HPDE6-E6E7 (cell line): ENCODE data around the gene PDE6B.
A peak's percentile ranks its signal among the peaks of the same experiment; 100 is the strongest.
"Not testable (repeated sequence)": the region's sequence is repeated elsewhere in the genome, so short reads cannot be mapped to it uniquely, and the experiment has no call there.

Source experiments
- DNase-seq: peaks from one replicate; pipeline ENCODE4 v3.0.0; 2011; ENCODE audit warnings: missing footprints; ENCODE audit errors: extremely low spot score

PDE6B gene

DNA sequence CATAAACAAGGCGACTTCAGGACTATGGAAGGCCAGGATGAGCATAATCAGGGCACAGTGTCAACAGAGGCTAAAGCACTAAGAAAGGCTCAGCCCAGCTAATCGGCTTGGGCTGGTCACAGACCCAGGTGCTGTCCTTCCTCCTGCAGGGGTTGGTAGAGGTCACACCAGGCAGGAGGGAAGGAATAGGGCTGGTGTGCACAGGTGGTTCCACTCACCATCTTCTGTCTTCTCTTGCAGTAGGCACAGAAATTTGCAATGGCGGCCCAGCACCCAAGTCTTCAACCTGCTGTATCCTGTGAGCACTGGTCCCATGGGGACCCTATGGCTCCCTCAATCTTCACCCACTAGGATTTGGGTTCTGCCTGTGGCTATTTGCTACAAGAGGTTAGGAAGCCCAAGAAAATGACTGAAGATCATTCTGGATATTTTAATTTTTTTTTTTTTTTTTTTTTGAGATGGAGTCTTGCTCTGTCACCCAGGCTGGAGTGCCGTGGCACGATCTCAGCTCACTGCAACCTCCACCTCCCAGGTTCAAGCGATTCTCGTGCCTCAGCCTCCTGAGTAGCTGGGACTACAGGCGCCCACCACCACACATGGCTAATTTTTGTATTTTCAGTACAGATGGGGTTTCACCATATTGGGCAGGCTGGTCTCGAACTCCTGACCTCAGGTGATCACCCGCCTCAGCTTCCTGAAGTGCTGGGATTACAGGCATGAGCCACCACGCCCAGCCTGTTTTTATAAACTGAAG is 44.6 kb downstream of the PDE6B start:
- not testable (repeated sequence) for DNase-seq

DNA sequence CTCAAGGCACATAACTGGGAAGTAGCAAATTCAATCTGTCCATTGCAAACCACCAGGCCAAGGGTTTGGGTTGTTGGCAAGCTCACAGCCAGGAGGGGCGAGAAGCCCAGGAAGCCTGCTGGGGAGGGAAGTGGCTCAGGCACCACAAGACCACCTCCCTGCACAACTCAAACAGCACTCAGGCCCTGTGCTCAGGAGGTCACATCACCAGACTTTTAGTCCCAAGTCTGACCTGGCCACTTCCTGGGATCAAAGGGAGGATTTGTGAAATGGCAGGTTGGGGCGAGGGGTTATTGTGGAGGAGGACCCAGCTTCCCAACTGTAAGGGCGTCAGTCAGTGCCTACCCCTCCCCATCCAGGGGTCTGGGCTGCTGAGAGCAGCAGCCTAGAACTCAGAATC is 46.4 kb downstream of the PDE6B start:
- no peak for DNase-seq

DNA sequence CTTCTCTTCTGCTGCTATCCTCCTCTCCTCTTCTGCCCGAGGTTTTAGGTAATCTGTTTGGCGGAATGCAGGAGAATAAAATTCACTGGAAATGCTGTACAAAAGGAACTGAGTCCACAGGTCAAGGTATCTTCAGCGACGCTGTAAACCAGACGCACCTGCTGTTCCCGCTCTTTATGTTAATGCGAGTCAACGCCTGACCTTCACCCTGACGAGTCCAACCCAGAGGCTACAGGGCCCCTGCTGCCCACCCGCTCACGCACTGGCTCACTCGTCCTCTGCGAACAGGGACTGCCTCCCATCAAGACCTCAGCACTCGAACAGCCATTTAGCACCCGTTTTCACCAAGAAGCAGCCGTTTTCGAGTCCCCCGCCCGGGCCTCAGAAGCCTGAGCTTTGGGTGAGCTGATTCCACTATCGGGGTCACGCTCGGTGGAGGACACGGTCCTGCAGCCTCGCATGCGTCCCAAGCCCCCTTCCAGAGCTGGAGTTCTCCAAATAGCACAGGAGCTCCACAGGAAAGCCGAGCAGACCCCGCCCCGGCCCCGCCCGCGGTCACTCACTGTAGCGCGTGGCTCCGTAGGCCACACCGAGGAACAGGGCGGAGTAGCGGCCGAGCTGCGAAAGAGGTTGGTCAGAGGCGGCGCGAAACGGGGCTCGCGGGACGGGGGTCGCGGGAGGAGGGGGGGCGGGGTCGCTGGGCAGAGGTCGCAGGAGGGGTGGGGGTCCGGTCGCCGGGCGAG is 48.1 kb downstream of the PDE6B start:
- no peak for DNase-seq

DNA sequence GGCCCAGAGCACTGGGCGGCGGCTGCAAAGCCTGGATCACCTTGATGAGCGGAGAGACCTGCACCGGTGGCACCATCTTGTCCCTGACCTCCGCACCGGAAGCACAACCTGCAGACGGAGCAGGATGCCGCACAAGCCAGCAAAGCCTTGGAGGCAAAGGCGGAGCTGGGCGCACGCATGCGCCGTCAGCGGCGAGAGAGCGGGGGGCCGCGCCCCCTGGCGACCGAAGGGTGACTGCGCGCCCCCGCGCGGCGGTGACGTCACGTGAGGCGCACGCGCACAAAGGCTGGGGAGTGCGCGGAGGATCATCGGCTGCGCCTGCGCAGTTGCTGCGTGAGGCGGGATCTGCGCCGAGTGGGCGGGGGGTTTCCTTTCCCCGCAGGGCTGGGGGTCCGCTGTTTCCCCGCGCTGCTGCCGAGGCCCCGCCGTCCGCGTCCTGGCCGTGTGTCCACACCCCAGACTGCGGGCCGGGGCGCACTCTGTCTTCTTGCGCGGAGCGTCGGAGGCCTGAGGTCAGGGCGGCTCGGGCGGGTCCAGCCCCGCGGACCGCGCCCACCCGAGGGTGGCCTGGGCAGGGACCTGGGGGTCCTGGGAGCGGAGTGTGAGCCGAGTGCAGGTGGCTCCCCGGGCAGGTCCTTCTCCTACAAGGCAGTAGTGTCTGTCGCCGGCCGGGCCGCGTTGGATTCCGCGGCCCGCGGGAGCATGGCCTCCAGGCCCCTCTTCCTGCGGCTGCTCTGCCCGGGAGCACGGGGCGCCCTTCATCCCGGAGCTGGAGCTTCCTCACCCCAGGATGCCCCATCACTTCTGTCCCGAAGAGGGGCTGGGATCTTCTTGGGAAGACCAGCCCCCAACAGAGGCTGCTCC is 49.0 kb downstream of the PDE6B start, which contains the start of the genes ATP5ME and MYL5:
Gene ATP5ME (minus strand): TSS at position 105 of the 864 bp plus-strand sequence. CDS start 29 bp downstream, at position 76.
Gene MYL5 (plus strand): TSS at position 371 of the 864 bp plus-strand sequence. CDS start 3,485 bp downstream, outside the sequence.
- peak; percentile 98 for DNase-seq

DNA sequence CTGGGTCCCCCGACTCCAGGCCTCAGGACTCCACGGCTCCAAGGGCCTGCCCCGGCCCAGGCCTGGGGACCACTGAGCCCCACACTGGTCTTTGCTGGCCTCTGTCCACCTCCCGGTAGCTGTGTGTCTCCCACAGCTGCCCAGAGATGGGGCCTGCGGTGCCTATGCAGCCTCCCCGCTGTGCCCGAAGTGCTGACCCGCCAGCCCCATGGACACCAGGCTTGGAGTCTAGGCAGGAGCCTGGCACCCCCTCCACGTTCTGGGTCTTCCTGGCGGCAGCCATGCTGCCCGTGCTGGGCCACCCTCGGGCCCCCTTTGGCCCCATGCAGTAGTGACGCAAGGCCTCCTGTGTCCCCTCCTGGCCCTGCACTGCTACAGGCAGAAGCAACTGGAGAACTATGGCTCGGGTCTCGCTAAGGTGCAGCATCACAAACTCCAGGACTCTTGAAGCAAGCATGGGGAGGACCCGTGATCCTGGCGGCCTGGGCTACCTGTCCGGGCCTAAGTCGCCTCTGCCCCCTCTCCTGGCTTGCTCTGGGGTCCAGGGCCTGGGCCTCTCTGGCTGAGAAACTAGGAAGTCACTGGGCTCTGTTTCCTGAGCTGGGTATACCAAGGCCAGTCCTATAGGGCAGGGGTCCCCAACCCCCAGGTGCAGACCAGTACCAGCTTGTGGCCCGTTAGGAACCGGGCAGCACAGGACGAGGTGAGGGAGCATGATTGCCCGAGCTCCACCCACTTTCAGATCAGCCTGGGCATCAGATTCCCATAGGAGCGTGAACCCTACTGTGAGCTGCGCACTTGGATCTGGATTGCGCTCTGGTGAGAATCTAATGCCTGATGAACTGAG is 49.9 kb downstream of the PDE6B start:
- no peak for DNase-seq

DNA sequence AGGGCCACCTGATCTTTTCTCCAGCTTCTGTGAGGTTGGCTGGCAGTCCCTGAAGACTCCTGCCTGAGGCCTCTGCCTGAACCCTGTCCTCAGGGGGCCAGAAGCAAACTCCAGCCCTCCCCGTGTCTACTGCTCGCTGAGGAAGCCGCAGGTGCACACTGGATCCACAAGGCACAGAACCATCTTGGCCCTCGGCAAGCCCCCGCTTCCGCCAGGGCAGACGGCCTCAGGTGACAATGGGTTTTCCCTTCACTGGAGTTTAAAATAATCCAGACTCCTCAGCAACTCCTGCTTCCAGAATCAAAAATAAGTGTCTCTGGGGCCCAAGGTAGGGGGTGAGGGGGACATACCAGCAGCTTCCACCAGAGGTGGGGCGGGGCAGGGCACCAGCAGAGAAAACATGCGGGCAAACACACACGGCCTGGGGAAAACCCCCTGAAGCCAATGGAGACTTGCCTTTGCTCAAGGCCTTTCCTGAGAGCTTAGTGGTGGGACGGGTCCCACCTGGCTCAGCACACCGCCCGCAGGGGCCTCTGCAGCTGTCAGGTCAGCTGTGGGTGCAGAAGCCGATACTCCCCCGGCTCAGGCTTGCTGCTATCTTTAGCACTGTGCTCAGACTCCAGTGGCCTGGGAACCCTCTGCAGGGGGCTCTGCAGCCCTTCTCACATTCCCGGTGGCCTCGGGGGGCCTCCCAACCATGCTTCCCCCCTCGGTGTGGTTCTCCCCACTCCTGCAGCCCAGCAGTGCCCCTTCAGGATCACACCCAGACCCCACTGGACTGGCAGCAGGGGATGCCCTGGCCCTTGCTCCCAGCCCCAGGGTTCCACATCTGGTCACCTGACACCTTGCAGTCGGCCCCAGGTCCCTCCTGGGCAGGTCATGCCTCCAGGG is 50.9 kb downstream of the PDE6B start:
- DNase-seq, result no peak

DNA sequence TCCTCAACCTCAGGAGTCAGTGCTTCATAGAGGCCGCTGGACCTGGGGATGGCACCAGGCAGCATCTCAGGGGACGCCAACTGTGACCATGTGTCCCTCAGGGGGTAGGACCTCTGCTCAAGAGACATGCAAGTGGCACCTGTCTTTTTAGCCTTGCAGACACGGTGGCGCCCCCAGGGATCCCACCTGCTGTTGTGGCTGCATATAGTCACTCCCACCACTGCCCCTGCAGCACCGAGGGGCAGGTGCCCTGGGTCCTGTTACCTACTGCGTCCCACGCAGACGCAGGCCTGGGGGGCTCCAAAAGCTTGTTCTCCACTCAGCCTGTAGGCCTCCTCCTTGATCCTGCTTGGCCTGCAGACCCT is 51.5 kb downstream of the PDE6B start:
- no peak for DNase-seq

DNA sequence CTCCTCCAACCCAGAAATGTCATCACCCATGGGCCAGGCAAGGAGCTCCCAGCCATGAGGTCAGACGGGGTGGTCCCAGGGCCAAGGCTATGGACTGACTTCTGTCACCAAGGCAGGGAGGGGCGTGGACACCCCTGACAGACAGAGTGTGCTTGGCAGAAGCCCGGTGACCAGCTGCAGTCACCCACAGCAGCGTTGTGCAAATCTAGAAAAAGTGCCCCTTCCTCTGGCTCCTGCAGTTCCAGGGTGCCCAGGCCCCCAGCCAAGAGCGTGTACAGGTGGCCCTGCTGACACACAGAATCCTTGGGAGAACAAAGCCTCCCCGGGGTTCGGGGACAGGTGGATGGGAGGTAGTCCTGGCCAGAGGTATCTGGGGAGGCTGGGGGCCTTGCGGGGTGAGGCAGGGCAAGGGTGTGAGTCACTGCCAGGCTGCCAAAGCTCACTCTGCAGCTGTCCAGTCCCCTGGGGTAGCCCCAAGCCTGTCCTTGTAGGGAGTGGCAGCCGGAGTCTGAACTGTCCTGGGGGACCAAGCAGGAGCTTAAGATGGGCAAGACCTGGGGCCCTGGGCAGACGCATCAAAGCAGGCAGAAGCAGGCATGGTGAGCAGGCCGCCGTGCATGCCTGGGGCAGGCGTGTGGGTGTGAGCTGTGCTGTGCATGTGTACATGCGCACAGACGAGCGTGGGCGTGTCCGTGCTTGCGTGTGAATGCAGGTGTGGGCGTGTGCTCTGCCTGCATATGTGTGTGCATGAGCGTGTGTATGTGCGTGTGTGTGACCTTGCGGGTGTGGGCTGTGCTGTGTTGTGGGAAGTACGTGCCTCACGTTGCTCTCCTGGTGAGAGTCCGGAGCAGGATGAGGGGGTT is 52.3 kb downstream of the PDE6B start:
- peak; percentile 56 for DNase-seq

DNA sequence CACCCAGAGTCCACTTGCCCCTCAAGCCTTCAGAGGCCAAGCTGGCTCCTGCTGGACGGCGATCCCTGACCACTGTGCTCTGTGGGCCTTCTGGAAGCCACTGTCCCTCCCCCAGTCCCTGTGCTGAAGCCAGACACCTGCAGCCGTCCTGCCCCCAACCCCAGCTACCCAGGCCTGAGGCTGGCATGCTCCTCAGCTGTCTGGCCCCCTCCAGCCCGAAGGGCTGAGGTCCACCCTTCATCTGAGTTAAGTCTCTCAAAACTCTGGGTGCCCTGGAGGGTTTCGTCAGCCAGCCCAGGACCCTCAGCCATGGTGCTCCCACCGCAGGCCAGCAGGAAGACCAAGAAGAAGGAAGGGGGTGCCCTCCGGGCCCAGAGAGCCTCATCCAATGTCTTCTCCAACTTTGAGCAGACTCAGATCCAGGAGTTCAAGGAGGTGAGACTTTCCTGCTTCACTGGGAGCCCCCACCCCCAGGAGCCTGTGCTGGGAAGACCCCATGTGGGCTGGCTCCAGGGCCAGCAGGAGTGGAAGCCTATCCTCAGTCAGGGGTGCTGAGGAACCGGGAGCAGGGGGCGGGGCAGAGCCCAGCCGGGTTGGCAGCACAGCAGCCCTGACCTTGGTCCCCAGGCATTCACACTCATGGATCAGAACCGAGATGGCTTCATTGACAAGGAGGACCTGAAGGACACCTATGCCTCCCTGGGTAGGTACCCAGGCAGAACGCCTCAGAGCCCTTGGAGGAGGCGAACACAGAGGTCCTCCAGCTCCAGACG is 53.1 kb downstream of the PDE6B start:
- no peak for DNase-seq

DNA sequence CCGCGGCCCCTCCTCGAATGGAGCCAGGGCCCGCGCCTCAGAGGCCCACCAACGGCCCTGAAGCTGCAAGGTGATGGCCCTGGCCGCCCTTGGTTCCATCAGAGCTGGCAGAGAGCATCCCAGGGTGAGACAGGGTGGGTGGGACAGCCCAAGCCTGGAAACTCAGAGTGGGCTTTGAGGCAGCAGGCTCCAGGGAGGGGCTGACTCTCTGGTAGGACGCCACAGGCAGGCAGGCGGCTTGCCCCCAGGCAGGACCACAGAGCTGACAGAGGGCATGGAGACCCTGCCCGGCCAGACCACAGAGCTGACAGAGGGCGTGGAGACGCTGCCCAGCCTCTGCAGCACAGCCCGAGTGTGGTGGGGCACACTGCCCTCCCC is 53.7 kb downstream of the PDE6B start:
- DNase-seq, result no peak

DNA sequence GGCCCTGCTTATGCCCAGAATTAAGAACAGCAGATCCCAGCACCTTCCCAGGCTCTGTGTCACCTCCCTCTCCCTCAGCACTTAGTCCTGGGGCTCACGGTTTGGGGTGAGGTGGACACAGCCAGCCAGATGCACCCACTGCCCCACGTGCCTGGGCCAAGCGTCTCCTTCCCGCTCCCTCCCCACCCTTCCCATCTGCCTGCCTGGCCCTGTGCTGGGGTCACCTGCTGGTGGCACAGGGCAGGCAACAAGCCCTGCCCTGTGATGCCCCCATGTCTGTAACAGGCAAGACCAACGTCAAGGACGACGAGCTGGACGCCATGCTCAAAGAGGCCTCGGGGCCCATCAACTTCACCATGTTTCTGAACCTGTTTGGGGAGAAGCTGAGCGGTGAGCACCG is 54.3 kb downstream of the PDE6B start:
- no peak for DNase-seq

DNA sequence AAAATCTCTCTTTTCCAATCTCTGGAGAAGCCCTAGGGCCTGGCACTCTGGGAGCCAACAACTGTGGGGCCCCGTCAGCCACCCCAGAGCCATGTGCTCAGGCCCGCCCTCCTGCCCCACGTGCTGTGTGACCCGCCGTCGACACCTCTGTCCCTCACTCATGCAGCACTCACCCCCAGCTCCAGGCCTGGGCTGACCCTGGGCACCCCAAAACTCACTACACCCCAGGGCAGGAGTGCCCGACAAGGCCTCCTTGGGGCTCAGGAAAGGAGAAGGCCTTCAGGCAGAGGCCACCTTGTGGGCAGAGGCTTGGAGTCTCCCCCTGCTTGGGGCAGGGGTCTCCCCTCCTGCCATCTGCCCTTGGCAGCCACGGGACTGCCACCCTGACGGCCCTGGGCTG is 54.7 kb downstream of the PDE6B start:
- DNase-seq, result no peak

DNA sequence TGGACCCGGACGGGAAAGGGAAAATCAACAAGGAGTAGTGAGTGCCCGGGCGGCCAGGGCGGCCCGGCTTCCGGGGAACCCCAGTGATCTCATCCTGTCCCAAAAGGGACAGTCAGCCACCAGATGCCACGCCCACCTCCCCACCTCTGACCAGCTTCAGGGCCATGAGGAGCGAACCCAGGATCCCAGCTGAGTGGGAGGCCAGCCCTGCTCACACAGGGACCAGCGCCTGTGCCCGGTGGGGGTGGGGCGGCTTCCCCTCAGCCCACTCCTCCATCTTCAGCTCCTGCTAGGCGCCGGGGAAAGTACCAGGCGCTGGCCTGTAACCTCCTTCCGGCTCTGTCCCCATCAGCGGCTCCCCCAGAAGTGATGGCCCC is 55.2 kb downstream of the PDE6B start:
- no peak for DNase-seq

DNA sequence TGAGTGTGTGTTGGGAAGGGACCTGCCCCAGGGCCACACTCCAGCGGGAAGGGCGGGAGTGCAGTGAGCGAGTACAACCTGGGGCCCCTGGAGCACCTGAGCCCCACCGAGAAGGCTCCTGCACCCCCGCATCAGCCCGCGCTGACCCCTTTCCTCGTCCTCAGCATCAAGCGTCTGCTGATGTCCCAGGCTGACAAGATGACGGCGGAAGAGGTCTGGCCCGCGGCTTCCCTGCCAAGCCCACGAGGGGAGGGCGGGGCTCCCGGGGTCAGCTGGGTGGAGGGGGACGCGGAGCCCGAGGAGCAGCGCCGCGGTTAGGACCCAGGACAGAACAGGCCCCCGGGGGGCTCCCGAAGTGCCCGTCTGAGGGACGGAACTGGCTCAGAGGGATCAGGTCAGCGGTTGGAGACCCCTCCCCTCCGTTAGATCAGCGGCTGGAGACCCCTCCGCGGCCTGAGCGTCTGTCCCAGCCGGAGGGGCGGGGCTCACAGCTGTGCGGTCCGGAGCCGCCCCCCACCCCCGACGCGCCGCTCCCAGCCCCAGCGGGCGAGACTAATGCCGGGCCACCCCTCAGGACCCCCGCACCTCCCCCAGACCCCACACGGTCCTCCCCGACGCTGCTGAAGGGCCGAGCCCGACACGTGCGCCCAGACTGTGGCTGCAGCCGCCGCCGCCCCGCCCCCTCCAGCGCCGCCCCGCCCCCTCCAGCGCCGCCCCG is 55.7 kb downstream of the PDE6B start:
- DNase-seq, result no peak

DNA sequence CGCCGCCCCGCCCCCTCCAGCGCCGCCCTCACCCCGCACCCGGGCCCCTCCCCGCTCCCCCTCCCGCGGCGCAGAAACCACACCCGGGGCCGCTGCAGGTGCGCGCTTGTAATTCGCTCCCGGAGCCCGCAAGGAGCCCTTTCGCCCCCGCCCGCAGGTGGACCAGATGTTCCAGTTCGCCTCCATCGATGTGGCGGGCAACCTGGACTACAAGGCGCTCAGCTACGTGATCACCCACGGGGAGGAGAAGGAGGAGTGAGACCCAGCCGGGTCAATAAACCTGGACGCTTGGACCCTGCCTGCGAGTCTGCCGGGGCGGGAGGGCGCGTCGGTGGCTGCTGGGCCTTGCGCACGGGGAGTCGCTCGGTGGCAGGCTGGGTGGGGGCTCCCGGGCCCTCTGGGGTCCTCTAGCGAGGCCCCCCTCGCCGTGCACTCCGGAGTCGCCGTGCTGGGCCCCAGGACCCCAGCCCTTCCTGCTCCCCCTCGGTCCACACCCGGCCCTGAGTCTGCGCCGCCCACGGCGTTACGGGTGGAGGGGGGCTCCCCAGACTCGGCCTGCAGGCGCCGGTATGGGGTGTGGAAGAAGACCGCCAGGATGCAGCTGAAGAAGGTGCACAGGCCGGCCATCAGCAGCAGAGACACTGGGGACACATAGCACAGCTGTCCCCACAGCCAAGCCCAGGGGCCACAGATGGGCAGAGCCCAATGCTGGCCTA is 56.5 kb downstream of the PDE6B start:
- peak; percentile 49 for DNase-seq

DNA sequence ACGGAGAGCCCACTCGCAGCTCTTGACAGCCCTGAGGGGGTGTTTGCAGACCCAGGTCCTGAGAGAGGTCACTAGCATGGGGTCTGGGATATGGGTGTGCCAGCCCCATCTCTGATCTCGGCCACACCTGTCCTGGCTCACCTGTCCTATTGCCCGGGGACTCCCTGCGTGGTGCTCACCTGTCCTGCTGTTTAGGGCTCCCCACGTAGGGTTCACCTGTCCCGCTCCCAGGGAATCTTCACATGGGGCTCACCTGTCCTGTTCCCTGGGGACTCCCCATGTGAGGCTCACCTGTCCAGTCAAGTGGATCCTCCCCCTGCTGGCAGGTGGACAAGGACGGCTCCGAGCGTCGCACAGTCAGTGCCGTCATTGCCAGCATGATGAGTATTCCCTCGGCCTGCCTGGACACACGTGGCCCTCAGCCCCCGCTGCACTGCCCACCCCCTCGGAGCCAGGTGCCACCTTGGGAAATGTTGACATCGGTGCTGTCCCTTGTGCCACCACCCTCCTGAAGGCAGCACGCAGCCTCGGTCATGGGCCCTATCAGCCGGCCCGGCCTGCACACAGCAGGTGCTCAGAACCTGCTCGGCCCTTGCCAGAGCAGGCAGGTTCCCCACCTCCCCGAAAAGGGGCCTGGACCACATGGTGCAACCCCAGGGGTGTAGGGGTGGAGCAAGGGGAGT is 57.3 kb downstream of the PDE6B start:
- DNase-seq, result no peak
